ENCODE data around the gene PSMD8.

PSMD8 gene

GRCh38 chr19:38412491-38412890 is 38.1 kb downstream of the PSMD8 start:
- TF ChIP-seq, protein P1, sequence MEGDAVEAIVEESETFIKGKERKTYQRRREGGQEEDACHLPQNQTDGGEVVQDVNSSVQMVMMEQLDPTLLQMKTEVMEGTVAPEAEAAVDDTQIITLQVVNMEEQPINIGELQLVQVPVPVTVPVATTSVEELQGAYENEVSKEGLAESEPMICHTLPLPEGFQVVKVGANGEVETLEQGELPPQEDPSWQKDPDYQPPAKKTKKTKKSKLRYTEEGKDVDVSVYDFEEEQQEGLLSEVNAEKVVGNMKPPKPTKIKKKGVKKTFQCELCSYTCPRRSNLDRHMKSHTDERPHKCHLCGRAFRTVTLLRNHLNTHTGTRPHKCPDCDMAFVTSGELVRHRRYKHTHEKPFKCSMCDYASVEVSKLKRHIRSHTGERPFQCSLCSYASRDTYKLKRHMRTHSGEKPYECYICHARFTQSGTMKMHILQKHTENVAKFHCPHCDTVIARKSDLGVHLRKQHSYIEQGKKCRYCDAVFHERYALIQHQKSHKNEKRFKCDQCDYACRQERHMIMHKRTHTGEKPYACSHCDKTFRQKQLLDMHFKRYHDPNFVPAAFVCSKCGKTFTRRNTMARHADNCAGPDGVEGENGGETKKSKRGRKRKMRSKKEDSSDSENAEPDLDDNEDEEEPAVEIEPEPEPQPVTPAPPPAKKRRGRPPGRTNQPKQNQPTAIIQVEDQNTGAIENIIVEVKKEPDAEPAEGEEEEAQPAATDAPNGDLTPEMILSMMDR (IDR thresholded peaks at IDR 0.05; ENCODE audit: low read depth, low read length): no peak

DNA sequence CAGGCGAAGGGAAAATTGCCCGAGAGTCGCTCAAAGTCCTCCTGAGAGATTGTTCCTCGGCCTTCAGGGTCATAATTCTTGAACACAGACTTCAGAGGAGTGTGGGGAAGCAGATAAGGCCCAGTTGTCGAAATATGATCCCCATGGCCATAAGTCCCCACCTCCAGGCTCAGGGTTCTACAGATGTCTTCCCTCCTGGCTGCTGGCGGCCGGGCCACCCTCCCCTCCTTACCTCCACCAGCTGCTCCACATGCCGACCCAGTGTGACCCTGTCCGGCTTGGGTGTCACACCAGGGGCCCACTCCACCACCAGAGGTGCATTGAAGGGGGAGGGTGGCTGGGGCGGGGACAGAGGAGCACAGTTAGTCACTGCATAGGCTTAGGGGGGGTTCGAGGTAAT is 38.6 kb downstream of the PSMD8 start:
- TF ChIP-seq, protein P1 (IDR thresholded peaks at IDR 0.05; ENCODE audit: low read depth, low read length): no peak

More at GRCh38 chr19:38412491-38412890, 38.1 kb downstream of the PSMD8 start:
- no peak overlapping the region for H3K4me3 ChIP-seq (ENCODE audit: low read depth, low read length)

DNA sequence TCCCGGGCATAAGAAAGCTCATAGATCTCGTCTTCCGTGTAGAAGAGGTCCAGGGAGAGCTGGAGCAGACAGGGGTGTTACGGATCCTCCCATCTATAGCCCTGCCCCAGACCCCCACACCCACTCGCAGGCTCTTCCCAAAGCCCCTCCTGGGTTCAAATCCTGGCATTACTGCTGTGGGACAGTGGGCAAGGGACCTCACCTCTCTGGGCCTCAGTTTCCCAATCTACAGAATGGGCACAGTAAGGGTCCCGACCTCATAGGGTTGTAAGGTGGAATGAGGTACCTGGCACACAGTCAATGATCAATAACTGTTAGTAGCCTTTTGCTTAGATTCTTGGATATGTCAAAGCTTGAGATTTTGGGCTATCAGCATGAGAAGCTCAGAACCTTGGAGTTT is 39.0 kb downstream of the PSMD8 start:
- H3K4me3 ChIP-seq (ENCODE audit: low read depth, low read length): no peak overlapping the region
- TF ChIP-seq, protein P1 (IDR thresholded peaks at IDR 0.05; ENCODE audit: low read depth, low read length): no peak

More for the DNA sequence above, 38.6 kb downstream of the PSMD8 start:
- no peak overlapping the region for H3K4me3 ChIP-seq (ENCODE audit: low read depth, low read length)

DNA sequence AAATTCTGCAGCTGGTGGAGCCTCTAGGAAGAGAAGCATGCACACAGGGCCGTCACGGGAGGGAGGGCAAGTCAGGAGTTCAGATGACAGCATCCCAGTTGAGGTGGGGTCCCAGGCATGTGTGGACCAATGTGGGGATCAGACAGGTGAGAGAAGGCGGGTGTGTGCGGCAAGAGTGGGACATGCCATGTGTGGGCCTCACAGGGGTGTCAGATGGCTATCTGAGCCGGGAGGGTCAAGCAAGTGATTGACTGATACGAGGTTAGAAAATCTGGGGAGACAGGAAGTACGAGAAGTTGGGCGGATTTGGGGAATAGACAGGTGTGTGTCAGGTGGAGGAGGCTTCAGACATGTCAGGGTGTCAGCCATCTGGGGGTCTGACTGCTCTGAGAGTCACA is 42.8 kb downstream of the PSMD8 start:
- TF ChIP-seq, protein P1 (IDR thresholded peaks at IDR 0.05; ENCODE audit: low read depth, low read length): no peak
- H3K4me3 ChIP-seq (ENCODE audit: low read depth, low read length): no peak overlapping the region

DNA sequence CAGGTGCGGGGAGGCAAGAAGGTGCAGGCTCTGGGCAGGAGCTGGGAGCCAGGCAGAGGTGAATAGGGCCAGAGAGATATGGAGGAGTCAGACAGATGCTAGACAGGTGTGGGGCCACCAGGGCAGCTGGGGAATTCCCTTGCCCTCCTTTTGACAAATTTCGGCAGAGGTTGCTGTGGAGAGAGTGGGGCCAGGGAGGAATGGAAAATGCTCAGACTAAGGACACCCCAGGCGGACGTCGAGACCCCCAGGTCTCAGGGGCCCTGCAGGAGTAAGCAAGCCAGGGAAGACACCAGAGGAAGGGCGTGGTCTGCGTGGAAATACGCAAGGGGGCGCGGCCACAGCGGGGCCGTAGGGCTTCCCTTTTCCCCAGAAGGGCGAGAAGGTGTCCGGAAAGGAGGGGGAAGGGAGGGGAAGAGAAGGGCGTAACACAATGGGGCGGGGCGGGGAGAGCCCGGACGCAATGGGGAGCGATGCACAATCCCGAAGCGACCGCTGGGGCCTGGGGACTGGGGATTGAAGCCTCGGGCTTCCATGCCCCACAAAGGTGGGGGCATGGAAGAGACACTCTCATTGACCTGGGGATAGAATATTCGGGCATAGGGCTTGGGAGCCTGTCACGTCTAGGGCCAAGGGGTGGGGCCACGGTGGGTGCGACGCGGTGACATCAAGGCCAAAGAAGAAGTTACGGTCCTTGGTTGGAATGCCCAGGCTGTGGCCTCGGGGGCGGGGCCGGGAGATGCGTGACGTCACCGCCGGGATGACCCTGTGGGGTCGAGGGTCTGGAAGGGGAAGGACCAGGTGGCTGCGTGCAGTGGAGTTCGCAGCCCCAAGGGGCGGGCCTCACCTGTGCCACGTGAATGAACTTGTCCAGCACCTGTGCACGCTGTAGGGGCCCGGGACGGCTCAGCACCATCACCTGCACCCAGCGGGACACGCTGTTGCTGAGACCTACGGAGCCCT is 43.5 kb downstream of the PSMD8 start:
- H3K4me3 ChIP-seq (ENCODE audit: low read depth, low read length): peak overlapping the region; percentile 17; the same call in 1 of the 2 replicates

GRCh38 chr19:38420935-38421334 is 46.6 kb downstream of the PSMD8 start:
- TF ChIP-seq, protein P1 (IDR thresholded peaks at IDR 0.05; ENCODE audit: low read depth, low read length): no peak
- no peak overlapping the region for H3K4me3 ChIP-seq (ENCODE audit: low read depth, low read length)

More for the DNA sequence above, 43.5 kb downstream of the PSMD8 start:
- TF ChIP-seq, protein P1 (IDR thresholded peaks at IDR 0.05; ENCODE audit: low read depth, low read length): no peak

GRCh38 chr19:38421856-38422255 is 47.5 kb downstream of the PSMD8 start:
- TF ChIP-seq, protein P1 (IDR thresholded peaks at IDR 0.05; ENCODE audit: low read depth, low read length): no peak
- no peak overlapping the region for H3K4me3 ChIP-seq (ENCODE audit: low read depth, low read length)
